UCSD-AML1 (cell line): Measurements from ENCODE around the gene MYO7A.

ENCODE experiments used
- DNase-seq: peaks from one replicate; lab custom pipeline; 2025; ENCODE audit not compliant: unreplicated experiment; lab: John Stamatoyannopoulos, UW

Gene MYO7A

DNA sequence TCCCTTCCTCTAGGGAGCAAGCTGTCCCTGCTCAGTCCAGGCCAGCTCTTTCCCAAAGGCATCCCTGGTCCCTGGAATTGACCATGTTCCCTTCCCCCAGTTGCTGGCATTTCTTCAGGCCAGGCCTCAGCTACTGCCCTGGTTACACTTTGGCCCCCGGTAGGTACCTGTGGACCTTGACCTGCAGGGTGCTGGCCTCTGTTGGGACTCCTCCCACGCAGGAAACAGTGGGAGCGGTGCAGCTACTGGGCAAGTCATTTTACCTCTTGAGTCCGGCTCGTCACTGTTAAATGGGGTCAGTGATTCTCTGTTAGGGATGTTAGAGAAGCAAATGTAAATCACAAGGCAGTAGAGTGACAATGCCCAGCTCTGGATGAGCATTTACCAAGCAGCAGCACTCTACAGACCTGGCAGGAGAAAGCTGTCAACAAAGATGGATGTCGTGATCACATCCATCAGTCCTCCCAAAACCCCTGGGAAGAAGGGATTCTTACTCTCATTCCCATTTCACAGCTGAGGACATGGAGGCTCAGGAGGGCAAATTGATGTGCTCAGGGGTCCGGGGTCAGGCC lies 16.9 kb downstream of the MYO7A start:
- DNase-seq = no peak

DNA sequence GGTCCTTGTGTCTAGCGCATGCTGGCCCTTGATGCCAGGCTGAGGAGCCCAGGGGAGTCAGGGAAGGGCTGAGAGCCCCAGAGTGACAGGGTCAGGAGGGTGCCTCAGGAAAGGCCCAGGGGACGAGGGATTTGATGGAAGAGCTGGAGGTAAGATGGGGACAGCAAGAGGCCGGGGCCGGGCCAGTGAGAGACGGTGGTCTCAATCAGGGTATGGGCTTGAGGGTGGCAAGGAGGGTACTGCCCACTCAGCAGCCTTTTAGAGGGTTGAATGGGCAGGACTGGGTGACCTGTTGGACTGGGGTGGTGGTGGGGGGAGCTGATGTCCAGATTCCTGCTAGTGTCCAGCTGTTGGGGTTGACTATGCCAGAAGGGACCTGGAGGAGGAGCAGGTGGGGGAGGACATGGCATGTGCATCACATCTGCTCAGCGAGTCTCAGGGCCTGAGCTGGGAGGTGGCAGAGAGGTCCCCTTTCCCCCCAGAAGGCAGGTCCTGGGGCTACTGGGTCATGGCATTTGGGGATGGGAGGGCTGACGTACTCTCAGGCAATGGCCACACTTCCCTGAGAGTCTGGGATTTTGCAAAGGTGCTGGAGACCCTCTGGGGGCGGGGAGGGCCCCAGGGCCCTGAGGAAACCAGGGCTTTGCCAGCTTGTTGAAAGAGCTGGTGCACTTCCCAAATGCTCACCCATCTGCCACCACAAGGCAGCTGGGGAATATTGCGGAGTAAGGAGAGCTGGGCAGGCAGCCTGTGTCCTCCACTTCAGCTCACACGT lies 18.4 kb downstream of the MYO7A start:
- DNase-seq = no peak

DNA sequence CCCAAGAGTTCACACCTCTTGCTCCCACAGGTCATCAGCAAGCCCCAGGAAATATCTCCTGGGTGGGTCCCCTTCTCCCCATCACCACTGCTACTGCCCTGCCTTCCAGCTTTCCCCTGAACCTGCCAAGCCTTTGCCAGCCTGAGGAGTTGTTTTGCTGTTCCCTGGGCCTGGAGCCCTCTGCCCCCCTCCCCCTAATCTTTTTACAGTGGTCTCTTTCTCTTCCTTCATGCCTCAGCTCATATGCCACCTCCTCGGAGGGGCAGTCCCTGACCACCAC lies 18.9 kb downstream of the MYO7A start:
- DNase-seq = no peak

DNA sequence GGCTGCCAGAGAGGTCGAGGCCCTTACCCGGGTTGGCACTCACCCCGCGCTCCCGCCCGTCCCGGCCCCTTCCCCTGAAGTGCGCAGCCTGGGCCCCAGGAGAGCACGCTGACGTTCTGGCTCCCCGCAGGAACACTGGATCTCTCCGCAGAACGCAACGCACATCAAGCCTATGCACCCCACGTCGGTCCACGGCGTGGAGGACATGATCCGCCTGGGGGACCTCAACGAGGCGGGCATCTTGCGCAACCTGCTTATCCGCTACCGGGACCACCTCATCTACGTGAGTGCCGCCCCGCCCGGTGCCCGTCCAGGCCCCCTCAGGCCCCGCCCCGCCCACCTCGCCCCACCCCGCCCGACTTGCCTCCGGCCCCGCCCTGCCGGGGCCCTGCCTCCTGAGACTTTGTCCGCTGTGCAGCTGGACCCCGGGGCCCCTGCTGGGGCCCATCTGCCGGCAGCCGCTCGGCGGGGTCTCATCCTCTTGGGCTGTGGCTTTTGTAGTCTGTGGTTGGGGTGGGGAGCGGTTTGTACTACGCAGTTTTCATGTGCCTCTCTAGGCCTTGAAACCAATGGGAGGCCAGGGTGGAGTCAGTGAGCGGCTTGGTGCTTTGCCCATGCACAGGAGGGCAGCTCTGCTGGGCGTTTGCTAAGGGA lies 19.7 kb downstream of the MYO7A start:
- no peak for DNase-seq

DNA sequence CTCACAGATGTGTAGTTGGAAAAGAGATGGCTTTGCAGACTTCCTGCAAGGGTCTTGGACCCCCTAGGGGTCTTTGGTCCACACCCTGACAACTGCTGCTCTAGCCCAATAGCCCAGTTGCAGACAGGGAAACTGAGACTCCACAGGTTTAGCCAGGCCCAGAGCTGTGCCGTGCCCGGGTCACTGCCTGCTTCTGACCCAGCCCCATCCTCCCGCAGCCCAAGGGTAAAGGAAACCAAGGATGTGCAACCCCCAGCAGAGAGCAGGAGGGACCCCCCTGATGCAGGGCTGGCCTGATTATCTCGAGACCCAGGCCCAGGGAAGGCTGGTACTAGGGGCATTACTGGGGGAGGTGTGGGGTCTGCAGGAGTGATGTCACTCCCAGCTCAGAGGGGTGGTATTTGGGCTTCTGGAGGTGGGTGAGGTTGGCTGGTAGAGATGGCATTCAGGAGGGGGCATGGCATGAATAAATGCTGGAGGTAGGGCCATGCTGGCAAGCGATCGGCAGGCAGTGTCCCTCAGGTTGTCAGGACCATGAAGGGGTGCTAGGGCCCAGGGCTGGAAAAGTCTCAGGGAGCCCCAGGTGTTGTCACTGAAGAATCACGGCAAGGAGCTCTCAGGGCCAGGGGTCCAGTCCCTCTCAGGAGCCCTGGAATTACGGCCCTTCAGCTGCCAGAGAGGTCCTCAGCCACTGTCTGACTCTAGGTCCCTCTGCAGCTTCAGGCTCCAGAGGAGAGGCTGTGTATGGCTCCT lies 21.1 kb downstream of the MYO7A start:
- no peak for DNase-seq

DNA sequence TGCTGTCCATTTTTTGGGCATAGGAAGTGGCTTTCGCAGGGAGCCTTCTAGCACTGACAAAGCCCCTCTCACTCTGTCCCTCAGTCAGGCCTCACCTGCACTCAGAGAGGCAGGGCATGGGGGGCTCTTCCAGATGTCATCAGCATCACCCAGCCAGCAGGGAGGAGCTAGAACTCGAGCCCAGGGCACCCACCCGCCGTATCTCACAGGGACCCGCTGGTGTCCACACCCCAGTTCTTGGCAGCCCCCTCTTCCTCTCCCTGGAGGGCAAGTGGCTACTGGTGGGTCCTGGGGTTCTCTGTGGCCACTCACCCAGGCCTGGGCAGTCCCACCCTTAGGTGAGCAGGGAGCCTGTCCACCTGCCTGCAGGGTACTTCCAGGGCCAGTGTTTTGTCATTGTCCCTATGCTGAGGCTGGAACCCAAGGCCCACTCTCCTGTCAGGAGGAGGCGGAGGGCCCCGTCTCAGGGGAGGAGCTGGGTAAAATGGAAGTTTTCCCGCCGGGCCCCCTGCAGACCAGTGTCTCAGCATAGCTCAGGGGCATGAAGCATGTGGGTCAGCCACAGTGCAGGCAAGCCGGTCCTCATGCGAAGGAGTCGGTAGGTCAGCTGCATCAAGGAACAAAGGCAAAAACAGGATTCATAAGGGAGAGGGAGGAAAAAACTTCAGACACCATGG lies 21.8 kb downstream of the MYO7A start:
- no peak for DNase-seq

DNA sequence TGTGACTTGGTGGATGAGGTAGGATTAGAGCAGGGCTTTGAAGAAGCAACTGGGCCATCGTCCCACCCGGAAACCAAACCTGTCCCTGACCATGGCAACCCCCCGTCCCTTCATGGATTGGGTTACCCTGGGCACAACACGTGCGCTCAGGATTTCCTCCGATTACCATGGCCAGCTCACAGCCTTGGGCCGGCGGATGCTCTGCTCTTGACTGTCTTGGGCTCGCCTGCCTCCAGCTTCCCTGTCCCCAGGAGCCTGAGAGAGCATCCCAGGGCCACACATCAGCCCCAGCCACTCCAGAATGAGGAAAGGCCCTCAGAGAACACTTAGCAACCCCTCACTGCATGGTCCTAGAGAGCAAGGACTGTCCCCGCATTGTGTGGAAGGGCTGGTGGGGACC lies 22.8 kb downstream of the MYO7A start:
- DNase-seq = no peak

DNA sequence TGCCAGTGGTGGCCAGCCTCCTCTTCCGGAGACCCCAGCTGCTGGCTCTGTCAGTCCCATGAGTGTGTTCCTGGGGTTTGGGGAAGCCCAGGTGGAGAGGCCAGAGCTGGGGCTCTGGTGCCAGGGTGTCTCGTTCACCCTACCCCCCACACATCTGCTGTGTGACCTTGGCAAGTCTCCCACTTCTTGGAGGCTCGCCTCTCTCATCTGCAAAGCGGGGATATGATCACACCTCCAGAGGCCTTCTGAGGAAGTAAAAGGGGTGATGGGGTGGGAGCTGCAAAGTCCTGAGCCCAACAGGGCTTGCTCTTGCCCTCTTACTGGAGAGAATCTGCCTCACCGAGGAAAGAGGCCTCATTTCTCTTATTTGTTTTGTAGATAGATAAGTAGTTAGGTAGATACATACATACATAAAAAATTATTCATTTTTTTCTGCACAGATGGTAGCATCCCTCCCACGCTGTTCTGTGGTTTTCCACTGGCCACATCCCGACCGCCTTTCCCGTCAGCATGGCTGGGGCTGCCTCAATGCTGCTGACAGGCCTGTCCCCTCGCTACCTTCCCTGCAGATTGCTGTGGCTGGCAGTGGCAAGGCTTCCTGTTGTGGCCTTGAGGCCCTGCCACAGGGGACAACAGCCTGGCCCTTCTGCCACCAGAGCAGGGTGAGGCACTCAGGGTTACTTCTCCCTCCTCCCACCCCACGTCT lies 23.9 kb downstream of the MYO7A start:
- DNase-seq = peak; percentile 93

DNA sequence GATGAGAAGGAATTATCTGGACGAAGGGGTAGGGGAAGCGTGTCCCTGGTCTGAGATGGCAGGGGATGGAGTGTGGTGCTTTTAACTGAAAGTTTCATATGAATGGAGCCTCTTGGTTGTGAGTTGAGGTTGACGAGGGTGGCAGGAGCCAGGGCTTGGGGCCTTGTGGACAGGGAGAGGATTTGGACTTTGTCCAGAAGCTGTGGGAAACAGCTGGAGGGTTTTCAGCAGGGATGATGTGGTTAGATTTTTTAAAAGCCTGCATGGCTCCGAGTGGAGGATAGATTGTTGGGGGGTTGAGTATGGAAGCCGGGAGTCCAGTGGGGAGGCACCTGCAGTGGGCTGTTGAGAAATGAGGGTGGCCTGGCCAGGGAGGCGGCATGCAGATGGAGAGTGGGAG lies 24.8 kb downstream of the MYO7A start:
- DNase-seq = no peak

DNA sequence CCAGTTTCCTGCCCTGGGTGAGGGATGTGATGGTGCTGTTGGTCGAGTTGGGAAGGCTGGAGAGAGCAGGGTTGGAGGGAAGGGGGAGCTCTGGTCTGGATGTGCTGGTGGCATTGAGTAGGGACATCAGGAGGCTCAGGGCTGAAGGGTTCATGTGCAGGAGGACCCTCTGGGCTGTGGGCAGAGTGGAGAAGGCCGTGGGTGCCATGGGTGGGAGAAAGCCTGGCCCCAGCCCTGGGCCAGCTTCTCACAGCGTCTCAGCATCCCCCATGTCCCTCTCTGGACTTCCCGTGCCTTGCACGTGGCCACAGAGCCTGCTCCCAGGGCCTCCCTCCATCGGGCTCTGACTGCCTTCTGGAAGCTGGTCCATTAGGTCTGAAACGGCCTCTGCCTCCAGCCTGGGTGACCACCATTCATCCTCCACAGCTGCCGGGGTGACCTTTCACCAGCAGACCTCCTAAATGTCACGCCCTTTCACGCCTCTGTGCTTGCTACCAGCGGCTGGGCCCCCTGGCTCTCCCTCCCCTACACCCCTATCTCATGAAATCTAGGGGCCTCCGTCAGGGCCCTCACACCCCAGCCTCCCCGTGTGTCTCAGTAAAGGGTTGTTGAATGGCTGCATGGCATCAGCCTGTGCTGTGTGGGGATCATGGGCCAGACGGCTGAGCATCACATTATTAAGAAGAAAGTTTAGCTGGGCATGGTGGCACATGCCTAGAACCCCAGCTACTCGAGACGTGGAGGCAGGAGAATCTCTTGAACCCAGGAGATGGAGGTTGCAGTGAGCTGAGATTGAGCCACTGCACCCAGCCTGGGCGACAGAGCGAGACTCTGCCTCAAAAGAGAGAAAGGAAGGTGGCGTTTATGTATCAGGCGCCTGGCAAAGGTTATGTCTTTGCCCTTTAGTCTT lies 25.5 kb downstream of the MYO7A start:
- no peak for DNase-seq

DNA sequence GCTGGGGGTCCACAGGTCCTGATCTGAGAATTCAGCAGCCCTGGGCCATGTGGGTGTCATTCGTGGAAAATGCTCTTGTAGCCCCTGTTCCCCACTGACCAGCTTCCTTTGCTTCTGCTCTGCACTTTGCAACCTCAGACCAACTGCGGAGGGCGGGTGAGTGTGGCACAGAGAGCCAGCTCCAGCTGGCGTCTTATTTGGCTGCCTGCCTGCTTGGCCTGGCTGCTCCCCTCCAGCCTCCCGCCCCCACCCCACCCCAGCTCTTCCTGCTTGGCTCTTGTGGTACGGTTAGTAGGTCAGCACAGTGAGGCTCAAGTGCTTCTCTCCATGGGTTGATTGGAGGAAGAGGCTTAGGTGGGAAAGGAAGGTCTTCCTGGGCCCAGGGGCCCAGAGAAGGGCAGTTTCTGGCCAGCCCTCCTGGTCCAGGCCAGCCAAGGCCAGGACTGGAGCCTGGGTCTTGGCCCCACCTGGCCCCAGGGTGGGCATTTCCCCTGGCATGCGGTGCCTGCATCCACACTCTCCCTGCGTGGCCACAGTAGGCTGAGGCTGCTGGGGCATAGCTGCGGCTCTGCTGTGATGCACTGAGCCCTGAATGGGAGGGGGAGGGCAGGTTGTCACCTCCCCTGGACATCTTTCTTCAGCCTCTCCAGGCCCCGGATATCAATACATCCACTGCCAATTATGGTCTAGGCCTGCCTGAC lies 26.5 kb downstream of the MYO7A start:
- no peak for DNase-seq

DNA sequence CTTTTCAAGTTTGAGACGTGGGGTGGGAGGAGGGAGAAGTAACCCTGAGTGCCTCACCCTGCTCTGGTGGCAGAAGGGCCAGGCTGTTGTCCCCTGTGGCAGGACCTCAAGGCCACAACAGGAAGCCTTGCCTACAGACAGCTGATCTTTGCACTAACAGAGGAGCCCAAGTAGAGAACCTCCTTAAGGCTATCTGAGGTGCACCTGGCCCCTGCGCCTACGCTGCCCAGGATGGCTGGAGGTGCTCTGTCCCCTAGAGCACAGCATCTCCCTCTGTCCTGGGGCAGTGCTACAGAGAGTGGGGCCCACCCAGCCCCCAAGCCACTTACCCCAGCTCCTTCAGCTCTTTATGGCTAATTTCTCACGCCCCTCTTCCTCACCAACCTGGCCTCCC lies 27.0 kb downstream of the MYO7A start:
- DNase-seq = no peak

DNA sequence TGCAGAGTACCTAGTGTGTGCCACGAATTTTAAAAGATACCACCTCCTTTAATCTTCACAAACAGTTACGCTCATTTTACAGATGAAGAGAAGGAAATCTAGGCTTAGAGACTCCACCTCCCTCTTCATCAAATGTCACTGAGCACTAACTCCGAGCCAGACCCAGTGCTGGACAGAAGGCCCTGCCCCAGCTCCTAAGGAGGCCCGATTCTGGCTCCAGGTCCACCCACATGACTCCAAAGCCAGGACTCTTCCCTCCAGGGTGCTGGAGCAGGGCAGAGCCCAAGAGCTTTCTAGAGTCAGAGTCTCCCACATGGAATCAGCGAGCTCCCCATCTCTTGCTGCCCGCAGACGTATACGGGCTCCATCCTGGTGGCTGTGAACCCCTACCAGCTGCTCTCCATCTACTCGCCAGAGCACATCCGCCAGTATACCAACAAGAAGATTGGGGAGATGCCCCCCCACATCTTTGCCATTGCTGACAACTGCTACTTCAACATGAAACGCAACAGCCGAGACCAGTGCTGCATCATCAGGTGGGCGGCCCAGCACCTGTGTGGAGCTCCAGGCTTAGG lies 27.6 kb downstream of the MYO7A start:
- no peak for DNase-seq

DNA sequence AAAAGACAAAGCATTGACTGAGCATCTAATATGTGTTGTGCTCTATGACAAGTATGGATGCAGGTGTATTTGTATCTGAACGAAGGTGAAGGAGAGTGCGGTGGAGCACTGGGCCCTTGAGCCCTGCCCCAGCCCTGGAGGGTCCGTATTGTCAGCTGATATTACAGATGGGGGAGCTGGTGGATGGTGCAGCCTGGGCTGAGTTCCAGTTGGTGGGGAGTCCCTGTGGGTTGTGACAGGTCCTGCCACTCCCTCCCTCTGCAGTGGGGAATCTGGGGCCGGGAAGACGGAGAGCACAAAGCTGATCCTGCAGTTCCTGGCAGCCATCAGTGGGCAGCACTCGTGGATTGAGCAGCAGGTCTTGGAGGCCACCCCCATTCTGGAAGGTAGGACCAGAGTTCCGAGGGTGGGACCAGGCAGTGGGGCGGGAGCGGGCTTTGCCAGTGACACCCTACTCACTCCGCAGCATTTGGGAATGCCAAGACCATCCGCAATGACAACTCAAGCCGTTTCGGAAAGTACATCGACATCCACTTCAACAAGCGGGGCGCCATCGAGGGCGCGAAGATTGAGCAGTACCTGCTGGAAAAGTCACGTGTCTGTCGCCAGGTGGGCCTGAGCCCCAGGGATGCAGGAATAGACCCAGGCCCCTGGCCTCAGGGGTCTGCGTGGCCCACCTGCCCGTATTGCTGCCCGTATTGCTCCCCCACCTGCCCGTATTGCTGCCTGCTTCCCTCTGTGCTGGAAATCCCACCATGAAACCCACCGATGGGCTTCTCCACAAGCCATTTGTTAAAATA lies 28.6 kb downstream of the MYO7A start:
- DNase-seq = no peak

DNA sequence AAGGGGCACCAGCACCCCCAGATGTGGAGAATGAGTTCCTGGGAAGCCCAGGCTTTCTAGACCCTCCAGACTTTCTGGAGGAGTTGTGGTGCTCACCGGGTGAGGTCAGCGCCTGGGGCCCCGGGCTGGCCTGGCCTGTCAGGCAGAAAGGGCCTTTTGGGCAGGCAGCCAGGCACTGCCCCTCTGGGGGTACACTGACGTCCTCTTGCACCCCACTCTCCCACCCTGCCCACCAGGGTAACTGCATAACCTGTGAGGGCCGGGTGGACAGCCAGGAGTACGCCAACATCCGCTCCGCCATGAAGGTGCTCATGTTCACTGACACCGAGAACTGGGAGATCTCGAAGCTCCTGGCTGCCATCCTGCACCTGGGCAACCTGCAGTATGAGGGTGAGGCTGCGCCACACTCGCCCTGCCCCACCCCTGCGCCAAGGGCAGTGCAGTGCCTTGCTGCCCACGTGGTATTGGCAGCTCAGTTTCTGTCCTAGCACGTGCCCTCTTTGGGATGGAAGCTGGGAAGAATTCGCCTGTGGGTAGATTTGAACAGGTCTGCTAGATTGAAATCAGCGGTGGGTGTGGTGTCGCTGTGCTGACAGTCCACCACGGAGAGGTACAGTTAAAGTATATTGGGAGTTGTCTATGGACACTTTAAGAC lies 30.1 kb downstream of the MYO7A start:
- no peak for DNase-seq

DNA sequence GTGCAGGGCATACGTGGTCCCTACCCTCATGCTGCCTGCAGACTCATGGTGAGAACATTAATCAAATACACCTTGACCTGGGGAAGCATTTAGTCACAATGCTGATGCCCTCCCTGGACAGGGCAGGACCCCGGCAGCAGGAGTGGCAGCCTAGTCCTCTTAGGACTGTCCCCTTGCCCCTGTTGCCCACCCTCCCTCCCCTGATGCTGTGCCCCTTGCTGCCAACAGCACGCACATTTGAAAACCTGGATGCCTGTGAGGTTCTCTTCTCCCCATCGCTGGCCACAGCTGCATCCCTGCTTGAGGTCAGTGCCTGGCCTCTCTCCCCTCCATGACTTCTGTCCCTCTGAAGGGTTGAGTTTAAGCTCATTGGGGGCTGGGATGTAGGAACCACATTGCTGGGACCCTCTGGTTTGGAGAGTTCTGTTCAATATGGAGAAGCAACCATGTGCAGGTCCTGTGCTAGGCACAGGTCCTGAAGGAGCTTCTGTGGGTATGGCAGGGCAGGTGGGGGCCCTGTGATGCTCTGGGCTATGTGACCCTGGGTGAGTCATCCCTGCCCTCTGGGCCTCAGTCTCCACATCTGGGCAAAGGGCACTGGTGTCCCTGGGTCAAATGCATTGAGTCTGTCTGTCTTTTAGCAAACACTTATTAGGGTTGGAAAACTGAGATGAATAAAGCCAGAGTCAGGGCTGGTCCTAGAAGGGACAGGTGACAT lies 31.3 kb downstream of the MYO7A start:
- DNase-seq = no peak

DNA sequence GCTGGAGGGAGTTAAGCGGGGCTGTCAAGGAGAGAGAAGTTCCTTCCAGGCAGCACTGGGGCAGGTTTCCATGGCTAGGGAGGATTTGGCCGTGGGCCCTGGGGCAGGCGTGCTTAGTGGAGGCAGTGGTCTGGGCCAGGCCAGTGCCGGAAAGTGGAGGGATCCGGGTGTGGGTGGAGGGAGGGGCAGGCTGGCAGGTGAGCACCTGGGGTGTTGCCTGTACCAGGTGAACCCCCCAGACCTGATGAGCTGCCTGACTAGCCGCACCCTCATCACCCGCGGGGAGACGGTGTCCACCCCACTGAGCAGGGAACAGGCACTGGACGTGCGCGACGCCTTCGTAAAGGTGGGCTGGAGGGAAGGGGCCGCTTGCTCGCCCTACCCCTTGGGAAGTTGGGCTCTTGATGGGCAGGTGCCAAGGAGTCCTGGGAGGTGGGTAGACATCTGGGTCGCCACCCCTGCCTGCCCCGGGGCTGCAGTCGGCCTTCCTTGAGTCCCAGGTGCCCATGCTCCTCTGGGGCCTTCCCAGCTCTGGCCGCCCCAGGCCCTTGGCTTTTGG lies 32.0 kb downstream of the MYO7A start:
- no peak for DNase-seq
